ENCODE measurements around the gene GALNT18.

GRCh38 chr11:11605181-11605580, 16.6 kb downstream of the GALNT18 start:
- TF ChIP-seq CTCF (conservative IDR thresholded peaks at IDR 0.05): no peak
- TF ChIP-seq ZFX (IDR thresholded peaks at IDR 0.05): no peak
